CD4-positive, alpha-beta T cell (primary cell): ENCODE results near the gene PIKFYVE. TPM values are rescaled to one million over a fixed set of nuclear protein-coding genes. Genes with fewer than 3 reads are reported as not detected.

Source experiments
- ATAC-seq: fragments of 200-7000 bp; cut with Tn5 transposase; one replicate; pipeline ENCODE4 v1.10.0; 2022; ENCODE audit warnings: mild to moderate bottlenecking; ENCODE audit not compliant: poor library complexity
- CTCF ChIA-PET: fragments of 350-600 bp; sonication (Branson Sonifier 250); formaldehyde crosslinking; loops from one replicate; lab custom pipeline; 2021; ENCODE audit warnings: antibody characterized with exemption, inconsistent platforms; lab: Charles Lee
- POLR2A ChIA-PET: fragments of 350-600 bp; sonication (Branson Sonifier 250); formaldehyde crosslinking; loops from one replicate; lab custom pipeline; 2021; ENCODE audit warnings: antibody characterized with exemption, inconsistent platforms; lab: Charles Lee
- DNase-seq, 14 experiments: peaks; one replicate each; pipeline ENCODE4 v3.0.0-alpha.2; 2013 to 2020; ENCODE audit warnings: mixed read lengths in 2 of 14
- H3K27ac ChIP-seq, 2 donors: one replicate each; pipeline versions ENCODE4 v1.5.1 to v1.7.0; 2013; ENCODE audit warnings: low read length in 2 of 2, low read depth in 1 of 2, mild to moderate bottlenecking in 1 of 2
- H3K27me3 ChIP-seq, 2 experiments: 1 replicate in 1 of 2; 2 replicates in 1 of 2; pipeline versions ENCODE4 v1.6.1 to v1.7.0; 2013; ENCODE audit warnings: low read length in 2 of 2, control low read depth in 1 of 2, mild to moderate bottlenecking in 1 of 2, moderate library complexity in 1 of 2; ENCODE audit not compliant: insufficient read depth in 2 of 2, control insufficient read depth in 1 of 2
- H3K36me3 ChIP-seq: one replicate; pipeline ENCODE4 v1.6.1; 2013; ENCODE audit warnings: low read length, control low read depth; ENCODE audit not compliant: insufficient read depth
- H3K4me1 ChIP-seq: one replicate; pipeline ENCODE4 v1.6.1; 2013; ENCODE audit warnings: low read length, control low read depth; ENCODE audit not compliant: insufficient read depth
- H3K4me3 ChIP-seq: one replicate; pipeline ENCODE4 v1.5.1; 2013; ENCODE audit warnings: mild to moderate bottlenecking, low read length, moderate library complexity
- H3K9me3 ChIP-seq, 2 experiments: 1 replicate in 1 of 2; 2 replicates in 1 of 2; pipeline versions ENCODE4 v1.6.1 to v1.7.0; 2013; ENCODE audit warnings: low read length in 2 of 2, mild to moderate bottlenecking in 2 of 2, control low read depth in 1 of 2, moderate library complexity in 1 of 2; ENCODE audit not compliant: control insufficient read depth in 1 of 2, insufficient read depth in 1 of 2
- H3K27ac Mint-ChIP-seq: one replicate; pipeline ENCODE4 v1.8.0; 2020; ENCODE audit warnings: mixed read lengths
- H3K27me3 Mint-ChIP-seq: one replicate; pipeline ENCODE4 v1.8.0; 2021; ENCODE audit warnings: mixed read lengths
- H3K36me3 Mint-ChIP-seq: one replicate; pipeline ENCODE4 v1.8.0; 2021; ENCODE audit warnings: low read depth, mixed read lengths
- H3K4me1 Mint-ChIP-seq: one replicate; pipeline ENCODE4 v1.8.0; 2021; ENCODE audit warnings: low read depth, mixed read lengths
- H3K4me3 Mint-ChIP-seq: one replicate; pipeline ENCODE4 v1.8.0; 2020; ENCODE audit warnings: mild to moderate bottlenecking, mixed read lengths
- H3K9me3 Mint-ChIP-seq: one replicate; pipeline ENCODE4 v1.8.0; 2020; ENCODE audit warnings: mixed read lengths
- CTCF ChIP-seq: fragments of 200-600 bp; IDR thresholded peaks from one replicate; pipeline ENCODE4 v1.8.0; 2022; ENCODE audit warnings: antibody characterized with exemption, mild to moderate bottlenecking
- intact Hi-C, 2 experiments: fragments of 100-400 bp; cut with DNase I in 1 of 2; cut with micrococcal nuclease in 1 of 2; formaldehyde crosslinking; loops; one replicate each; pipeline versions ENCODE4 v1.15.1 to v1.9.0; 2023 to 2025; cut with DNase I, micrococcal nuclease
- total RNA-seq, 174 experiments: library from RNA in 2 of 174; stranded (reverse) in 2 of 174; gene quantifications; one replicate each; pipeline ENCODE4 v1.2.3 and lab custom pipeline; 2021 to 2026

Gene PIKFYVE
- total RNA-seq, 2 experiments from 2014 or later: 29.3 to 29.9 TPM

- peaks cover 50% of the 10 kb centered on the region for H3K36me3 Mint-ChIP-seq
- no peaks in the 10 kb centered on the region for H3K27me3 Mint-ChIP-seq
- peak; percentile 62 for ATAC-seq
- Histone ChIP-seq H3K27me3 (no peaks in the 10 kb centered on the region), H3K36me3 (peaks cover 24% of the 10 kb centered on the region), H3K4me3 (peak overlapping the region; percentile 86), H3K4me1 (peaks cover 20% of the 10 kb centered on the region), H3K27ac (peak overlapping the region in 1 of 2 donors; percentile 18), H3K9me3 (no peaks in the 10 kb centered on the region)
- TF ChIP-seq CTCF: peak; percentile 68
- POLR2A ChIA-PET: interaction anchor here (0.7 to 3.9 kb wide), 7 partner anchors 12 to 1088 kb away, joined by 3 to 51 read pairs (median 3); partner anchors contain the start of genes KLF7 and PIKFYVE
- intact Hi-C loops: loop anchor here (1.0 to 10.0 kb wide), 8 partner anchors 12 to 1751 kb away; partner anchors contain the start of genes CCNYL1 (in 1 of the 2), KLF7 (in 1 of the 2), METTL21A (in 1 of the 2) and PIKFYVE (in 1 of the 2)
- CTCF ChIA-PET: interaction anchor here (0.7 to 5.6 kb wide), 3 partner anchors 14 to 1918 kb away, joined by 3 to 57 read pairs (median 4); partner anchors contain the start of gene PIKFYVE
- H3K27ac Mint-ChIP-seq: peak overlapping the region; percentile 74
- peak overlapping the region; percentile 100 for H3K4me3 Mint-ChIP-seq
- peak; percentile 61 to 91 (median 76) for DNase-seq
- no peaks in the 10 kb centered on the region for H3K9me3 Mint-ChIP-seq
- H3K4me1 Mint-ChIP-seq: peaks cover 25% of the 10 kb centered on the region
These were observed 11.8 kb upstream of the PIKFYVE start for GRCh38 chr2:208254118-208254870.

DNA sequence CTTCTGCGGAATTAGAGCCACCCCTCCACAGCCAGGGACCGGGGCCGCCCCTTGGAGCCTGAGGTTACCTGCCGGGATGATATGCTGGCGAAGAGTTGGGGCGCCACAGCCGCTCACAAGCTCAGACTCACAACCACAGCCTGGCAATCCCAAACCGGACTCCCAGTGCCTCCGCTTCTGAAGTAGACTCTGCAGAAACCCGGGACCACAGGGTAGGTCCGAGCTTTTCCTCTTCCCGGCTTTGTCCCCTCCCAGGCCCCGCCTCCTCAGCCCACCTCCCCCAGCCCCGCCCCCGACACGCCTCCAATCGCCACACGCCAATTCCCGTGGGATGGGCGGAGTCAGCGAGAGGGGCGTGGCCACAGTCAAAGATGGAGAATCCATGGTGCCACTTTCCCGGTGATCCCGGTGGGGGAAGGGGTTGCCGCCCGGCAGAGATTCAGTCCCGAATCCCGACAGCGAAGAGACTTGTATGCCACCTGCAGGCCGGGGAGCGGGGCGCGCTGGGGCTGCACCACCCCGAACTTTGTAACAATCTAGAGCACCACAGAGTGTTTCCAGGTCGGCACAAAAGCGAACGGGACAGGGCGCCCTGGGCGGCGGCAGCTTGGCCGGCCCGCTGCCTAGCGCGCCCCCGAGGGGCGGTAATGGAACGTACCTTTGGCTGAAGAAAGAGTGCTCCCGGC is 11.0 kb upstream of the PIKFYVE start, which contains the start of gene IDH1:
Gene IDH1, minus strand, starts transcription at position 201 of the 686 bp plus-strand sequence. CDS start 3,520 bp downstream, outside the sequence.
- Histone ChIP-seq H3K36me3 (peaks cover 23% of the 10 kb centered on the region), H3K9me3 (no peaks in the 10 kb centered on the region), H3K27me3 (no peaks in the 10 kb centered on the region), H3K27ac (peak within 1 kb of the TSS; percentile 37 to 53), H3K4me3 (peak within 1 kb of the TSS; percentile 86), H3K4me1 (peaks cover 20% of the 10 kb centered on the region)
- ChIA-PET CTCF (interaction anchor here (0.6 to 5.6 kb wide), 4 partner anchors 13 to 1917 kb away, joined by 3 to 57 read pairs (median 4); partner anchors contain the start of gene PIKFYVE), POLR2A (interaction anchor here (0.7 to 3.9 kb wide), 6 partner anchors 11 to 1089 kb away, joined by 3 to 51 read pairs (median 4); partner anchors contain the start of genes KLF7 and PIKFYVE)
- intact Hi-C loops: loop anchor here (1.0 to 10.0 kb wide), 11 partner anchors 10 to 1750 kb away; partner anchors contain the start of genes CCNYL1 (in 1 of the 2), FASTKD2 (in 1 of the 2), KLF7 (in 1 of the 2) and MDH1B (in 1 of the 2)
- Mint-ChIP-seq H3K36me3 (peaks cover 43% of the 10 kb centered on the region), H3K27me3 (no peaks in the 10 kb centered on the region), H3K4me1 (peaks cover 25% of the 10 kb centered on the region), H3K9me3 (no peaks in the 10 kb centered on the region), H3K4me3 (peak within 1 kb of the TSS; percentile 100), H3K27ac (peak within 1 kb of the TSS; percentile 74)
- DNase-seq: peak; percentile 87 to 98 (median 92)
- peak; percentile 80 for ATAC-seq
- TF ChIP-seq CTCF: no peak
